DND-41 (cell line): ENCODE data around the gene WHRN.

Experiments
- EZH2 ChIP-seq: IDR thresholded peaks from 3 replicates; pipeline ENCODE4 v1.6.1; 2012; ENCODE audit warnings: borderline replicate concordance, low read depth, mild to moderate bottlenecking, moderate library complexity, low read length, inconsistent platforms; ENCODE audit not compliant: severe bottlenecking
- TF ChIP-seq, protein P1 (sequence below): IDR thresholded peaks from 2 replicates; pipeline ENCODE4 v1.5.1; 2012; ENCODE audit warnings: borderline replicate concordance, low read length, moderate library complexity, mild to moderate bottlenecking; ENCODE audit not compliant: poor library complexity, severe bottlenecking; ENCODE audit errors: extremely low read depth

DNA sequence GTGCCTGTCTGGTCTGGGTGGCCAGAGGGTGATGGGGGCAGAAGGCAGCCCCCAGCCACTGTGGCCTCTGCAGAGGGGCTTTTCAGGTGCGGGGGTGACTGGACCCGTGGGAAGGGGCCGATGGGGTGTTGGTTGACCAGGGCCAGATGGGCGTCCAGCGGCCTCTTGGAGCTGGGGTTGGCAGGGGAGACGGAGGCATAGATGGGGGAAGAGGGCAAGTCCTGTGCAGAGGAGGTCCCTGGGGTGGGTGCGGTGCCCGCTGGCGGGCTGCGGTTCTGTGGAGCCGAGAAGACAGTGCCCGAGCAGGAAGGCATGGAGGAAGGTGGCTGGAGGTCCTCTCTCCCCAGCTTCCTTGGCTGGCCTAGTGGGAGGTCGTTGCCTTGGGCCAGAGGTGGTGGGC lies 98.8 kb downstream of the WHRN start:
- no peak for TF ChIP-seq EZH2
- TF ChIP-seq, protein P1, sequence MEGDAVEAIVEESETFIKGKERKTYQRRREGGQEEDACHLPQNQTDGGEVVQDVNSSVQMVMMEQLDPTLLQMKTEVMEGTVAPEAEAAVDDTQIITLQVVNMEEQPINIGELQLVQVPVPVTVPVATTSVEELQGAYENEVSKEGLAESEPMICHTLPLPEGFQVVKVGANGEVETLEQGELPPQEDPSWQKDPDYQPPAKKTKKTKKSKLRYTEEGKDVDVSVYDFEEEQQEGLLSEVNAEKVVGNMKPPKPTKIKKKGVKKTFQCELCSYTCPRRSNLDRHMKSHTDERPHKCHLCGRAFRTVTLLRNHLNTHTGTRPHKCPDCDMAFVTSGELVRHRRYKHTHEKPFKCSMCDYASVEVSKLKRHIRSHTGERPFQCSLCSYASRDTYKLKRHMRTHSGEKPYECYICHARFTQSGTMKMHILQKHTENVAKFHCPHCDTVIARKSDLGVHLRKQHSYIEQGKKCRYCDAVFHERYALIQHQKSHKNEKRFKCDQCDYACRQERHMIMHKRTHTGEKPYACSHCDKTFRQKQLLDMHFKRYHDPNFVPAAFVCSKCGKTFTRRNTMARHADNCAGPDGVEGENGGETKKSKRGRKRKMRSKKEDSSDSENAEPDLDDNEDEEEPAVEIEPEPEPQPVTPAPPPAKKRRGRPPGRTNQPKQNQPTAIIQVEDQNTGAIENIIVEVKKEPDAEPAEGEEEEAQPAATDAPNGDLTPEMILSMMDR = no peak
